ENCODE data around the gene GET3. TPM values are rescaled to one million over a fixed set of nuclear protein-coding genes. Genes with fewer than 3 reads are reported as not detected.

Gene GET3
- total and polyA plus RNA-seq, 2 of the 13 experiments (the other 11 are each of a cell fraction or from before 2014, with no cell fraction given), result 57.7 to 59.4 TPM

GRCh38 chr19:12774588-12775555 lies 37.6 kb downstream of the GET3 start, which contains the start of gene HOOK2:
HOOK2 (minus strand) TSS chr19:12775552; CDS start chr19:12775449, 103 bp downstream.
- Histone ChIP-seq H3K9me3 (ENCODE audit: low read length) (no peaks in the 10 kb centered on the region), H3K36me3 (replicated peaks in 1 of 2; ENCODE audit: control insufficient read depth in 1 of 2, insufficient read depth in 2 of 2, low read length in 2 of 2) (no peaks in the 10 kb centered on the region), H3K4me1 (ENCODE audit: insufficient read depth, low read length) (peaks cover 30% of the 10 kb centered on the region), H3K4me3 (replicated peaks in 1 of 3; ENCODE audit: insufficient read depth in 1 of 3, low read depth in 2 of 3, low read length in 3 of 3) (peak within 1 kb of the TSS; percentile 72 to 92 (median 90); a peak in 5 of 6 replicates), H3K27me3 (ENCODE audit: control insufficient read depth in 1 of 2, insufficient read depth in 2 of 2, low read length in 2 of 2) (no peaks in the 10 kb centered on the region), H4K20me1 (ENCODE audit: insufficient read depth, low read length) (no peaks in the 10 kb centered on the region), H3K27ac (ENCODE audit: extremely low read length, insufficient read depth, low read length) (peak within 1 kb of the TSS; percentile 76), H3K9ac (ENCODE audit: insufficient read depth, low read depth, low read length) (peak within 1 kb of the TSS; percentile 87), H3K79me2 (ENCODE audit: insufficient read depth, low read length) (no peaks in the 10 kb centered on the region), H2AFZ (ENCODE audit: low read length) (no peak within 1 kb of the TSS), H3K4me2 (ENCODE audit: low read depth, low read length) (peak within 1 kb of the TSS; percentile 93)
- DNase-seq (ENCODE audit: low spot score) (no peak), ATAC-seq (no peak; the same call in 2 of the 3 replicates), FAIRE-seq (no peak)
- CTCF ChIA-PET (ENCODE audit: low intra/inter-chr PET ratio, low total read pairs), result interaction anchor here (0.7 to 1.6 kb wide), 4 partner anchors 9 to 22 kb away, joined by 4 to 9 read pairs (median 6); no protein-coding TSS in a partner anchor
- TSS peak; percentile 70 for BruUV-seq (replicated peaks)
- intact Hi-C loops (cut with micrococcal nuclease; ENCODE audit: unreplicated experiment) (no loop called here), in situ Hi-C loops (cut with HindIII; ENCODE audit: extremely low pct_ligation_motif_present, low pct_unique_long_range_greater_than_20kb) (loop anchor here (5.0 kb wide), 1 partner anchor 62 kb away; the partner anchor contains the start of gene MAST1)
- POLR2A ChIA-PET, result interaction anchor here (2.3 to 6.4 kb wide), 2 partner anchors 9 to 17 kb away, joined by 13 to 124 read pairs; partner anchors contain the start of gene JUNB
- WGBS (ENCODE audit: low lambda C conversion rate), result 71% methylated on average over 15 of the region's 58 CpGs
- TF ChIP-seq HBP1 (CRISPR knock-in tag; IDR thresholded peaks at IDR 0.05; ENCODE audit: low read depth), result peak; percentile 77; the same call in 1 of the 2 replicates
- TF ChIP-seq HOMEZ (CRISPR knock-in tag; IDR thresholded peaks at IDR 0.05; ENCODE audit: low read depth), result no peak
- TF ChIP-seq TAF1 (CRISPR knock-in tag; IDR thresholded peaks at IDR 0.05), result peak; percentile 55; the same call in 1 of the 2 replicates
- TF ChIP-seq ZBTB4 (CRISPR knock-in tag; IDR thresholded peaks at IDR 0.05; ENCODE audit: borderline replicate concordance), result peak; percentile 67; the same call in 1 of the 2 replicates
- peak; percentile 69 for TF ChIP-seq ZFY (CRISPR knock-in tag; IDR thresholded peaks at IDR 0.05)
- peak; percentile 40; the same call in 1 of the 2 replicates for TF ChIP-seq PAXIP1 (CRISPR knock-in tag; conservative IDR thresholded peaks at IDR 0.05)
- no peak for TF ChIP-seq HNF4G (IDR thresholded peaks at IDR 0.05; ENCODE audit: borderline replicate concordance, low read depth, low read length)
- TF ChIP-seq HNF4G (CRISPR knock-in tag; IDR thresholded peaks at IDR 0.05; ENCODE audit: borderline replicate concordance, low read depth), result no peak
- peak; percentile 80 for TF ChIP-seq RAD51 (IDR thresholded peaks at IDR 0.05; ENCODE audit: borderline replicate concordance)
- TF ChIP-seq ZNF747 (CRISPR knock-in tag; IDR thresholded peaks at IDR 0.05; ENCODE audit: borderline replicate concordance), result peak; percentile 35; the same call in 1 of the 2 replicates
- TF ChIP-seq KLF12 (CRISPR knock-in tag; IDR thresholded peaks at IDR 0.05; ENCODE audit: borderline replicate concordance), result 0 out of 2 replicates have a peak, but pooled peaks have one; percentile 21

Measured in HepG2 (cell line).